SU-DHL-6 (cell line): Measurements from ENCODE around the gene SCN4B.

Source experiments
- CTCF ChIP-seq: fragments of 200-600 bp; sonication (generic); IDR thresholded peaks from one replicate; pipeline ENCODE4 v1.5.1; 2017; ENCODE audit warnings: antibody characterized with exemption, mild to moderate bottlenecking, low read length, moderate library complexity; ENCODE audit not compliant: insufficient read depth, poor library complexity, severe bottlenecking
- EZH2phosphoT487 ChIP-seq: fragments of 200-600 bp; sonication (generic), shearing (Covaris generic); conservative IDR thresholded peaks from 2 replicates; pipeline ENCODE4 v1.6.1; 2018; ENCODE audit warnings: mild to moderate bottlenecking, antibody characterized with exemption, low read length, moderate library complexity, mixed read lengths

GRCh38 chr11:118148856-118149255 lies 3.8 kb downstream of the SCN4B start:
- TF ChIP-seq CTCF (no peak), EZH2phosphoT487 (no peak)
